Endothelial cell (in vitro differentiated cells): ENCODE measurements around the gene SHC3. TPM values are rescaled to one million over a fixed set of nuclear protein-coding genes. Genes with fewer than 3 reads are reported as not detected.

Experiments
- DNase-seq: peaks from one replicate; pipeline ENCODE4 v3.0.0; 2021; ENCODE audit warnings: low spot score
- H3K27ac Mint-ChIP-seq: one replicate; pipeline ENCODE4 v1.8.0; 2021; ENCODE audit warnings: mixed read lengths, inconsistent platforms; ENCODE audit not compliant: unreplicated experiment
- H3K27me3 Mint-ChIP-seq: one replicate; pipeline ENCODE4 v1.8.0; 2021; ENCODE audit warnings: mild to moderate bottlenecking, moderate library complexity, mixed read lengths, inconsistent platforms; ENCODE audit not compliant: unreplicated experiment
- H3K36me3 Mint-ChIP-seq: one replicate; pipeline ENCODE4 v1.8.0; 2021; ENCODE audit warnings: mild to moderate bottlenecking, low read depth, mixed read lengths, inconsistent platforms; ENCODE audit not compliant: unreplicated experiment
- H3K4me1 Mint-ChIP-seq: one replicate; pipeline ENCODE4 v1.8.0; 2021; ENCODE audit warnings: mild to moderate bottlenecking, mixed read lengths, inconsistent platforms; ENCODE audit not compliant: unreplicated experiment
- H3K4me3 Mint-ChIP-seq: one replicate; pipeline ENCODE4 v1.8.0; 2021; ENCODE audit warnings: mild to moderate bottlenecking, mixed read lengths, inconsistent platforms; ENCODE audit not compliant: unreplicated experiment
- H3K9me3 Mint-ChIP-seq: one replicate; pipeline ENCODE4 v1.8.0; 2021; ENCODE audit warnings: mixed read lengths, inconsistent platforms; ENCODE audit not compliant: unreplicated experiment
- CTCF ChIP-seq: fragments of 200-600 bp; sonication (generic); IDR thresholded peaks from one replicate; pipeline ENCODE4 v1.5.0; 2021; ENCODE audit warnings: antibody characterized with exemption; ENCODE audit not compliant: unreplicated experiment
- total RNA-seq: library from RNA; stranded (reverse); fragmentation: NEBNext Ultra II Directional; extraction: Animal tissue kit (Norgen Biotek cat#: 25700); gene quantifications from one replicate; pipeline ENCODE4 v1.2.1, GENCODE V29; 2021; ENCODE audit not compliant: unreplicated experiment

The SHC3 gene
- total RNA-seq, 1 donor from 2014 or later = 6.5 TPM

DNA sequence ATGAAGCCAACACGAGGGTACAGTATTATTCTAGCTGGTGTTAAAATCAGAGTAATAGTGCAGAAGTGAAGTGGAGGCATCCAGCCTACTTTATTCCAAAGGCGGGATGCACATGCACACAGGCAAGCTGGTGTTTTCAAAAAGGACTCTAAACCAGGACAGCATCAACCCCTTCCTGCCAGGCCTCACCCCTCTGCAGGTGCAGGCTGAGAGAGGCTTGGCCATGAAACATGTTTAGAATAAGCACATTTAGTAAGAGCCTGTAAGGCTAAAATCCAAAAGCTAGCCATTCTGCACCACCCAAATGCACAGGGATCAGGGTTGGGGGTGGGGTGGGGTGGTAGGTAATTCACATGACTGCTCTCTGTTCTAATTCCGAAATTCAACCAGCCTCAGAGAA lies 71.2 kb downstream of the SHC3 start:
- H3K36me3 Mint-ChIP-seq = peaks cover 24% of the 10 kb centered on the region

DNA sequence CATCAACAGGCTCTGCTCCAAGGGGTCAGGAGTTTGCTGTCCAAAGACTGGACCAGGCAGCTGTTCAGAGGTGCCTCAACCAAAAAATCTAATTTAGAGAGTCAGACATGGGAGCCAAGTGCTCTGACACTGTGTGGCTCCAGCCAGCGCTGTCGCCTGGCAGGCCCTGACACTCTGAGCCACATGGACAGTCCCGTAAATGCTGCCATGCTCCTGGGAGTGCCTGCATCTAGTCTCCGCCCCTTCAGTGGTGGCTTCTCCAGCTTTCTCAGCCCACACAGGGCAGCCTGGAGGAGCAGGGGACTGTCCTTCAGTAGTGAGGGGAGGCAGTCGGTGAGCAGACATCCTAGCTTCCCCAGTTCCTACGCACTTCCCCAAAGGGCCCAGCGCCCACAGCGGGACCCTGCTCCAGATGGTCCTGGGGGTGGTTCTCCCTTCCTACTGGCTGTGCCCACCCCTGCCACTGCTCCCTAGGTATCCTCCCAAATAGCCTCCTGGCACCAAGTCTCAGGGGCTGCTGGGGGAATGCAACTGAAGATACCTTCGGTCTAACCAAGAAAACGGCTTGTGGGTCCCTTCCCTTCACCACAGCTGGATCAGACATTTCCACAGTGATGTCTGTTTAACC lies 72.3 kb downstream of the SHC3 start:
- H3K27me3 Mint-ChIP-seq = no peaks in the 10 kb centered on the region
- H3K4me1 Mint-ChIP-seq = no peaks in the 10 kb centered on the region

More for the DNA sequence above, 71.2 kb downstream of the SHC3 start:
- no peak for TF ChIP-seq CTCF
- no peak for DNase-seq
- Mint-ChIP-seq H3K4me3 (no peak overlapping the region), H3K4me1 (no peaks in the 10 kb centered on the region), H3K27ac (no peak overlapping the region), H3K9me3 (no peaks in the 10 kb centered on the region), H3K27me3 (no peaks in the 10 kb centered on the region)

DNA sequence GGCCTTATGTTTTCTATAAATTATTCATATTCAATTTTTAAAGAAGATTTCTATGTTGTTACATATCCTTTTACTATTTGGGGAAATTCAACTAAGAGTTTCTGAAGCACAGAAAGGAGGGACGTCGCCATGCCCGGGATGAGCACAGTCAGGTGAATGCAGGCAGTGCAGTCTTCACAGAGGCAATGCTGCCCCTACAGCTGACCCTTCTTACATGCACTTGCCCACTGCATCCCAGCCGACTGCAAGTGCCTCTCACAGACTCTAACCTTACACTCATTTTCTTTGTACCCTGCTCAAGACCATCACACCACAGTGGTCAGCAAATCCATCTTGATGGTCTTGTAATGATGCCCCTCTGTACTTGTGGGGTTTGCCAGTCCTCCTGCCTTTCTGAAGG lies 73.8 kb downstream of the SHC3 start:
- no peaks in the 10 kb centered on the region for H3K9me3 Mint-ChIP-seq
- H3K4me3 Mint-ChIP-seq = no peak overlapping the region
- H3K27ac Mint-ChIP-seq = no peak overlapping the region
- peaks cover 13% of the 10 kb centered on the region for H3K36me3 Mint-ChIP-seq
- H3K27me3 Mint-ChIP-seq = no peaks in the 10 kb centered on the region
- TF ChIP-seq CTCF = no peak
- DNase-seq = no peak
- no peaks in the 10 kb centered on the region for H3K4me1 Mint-ChIP-seq

More for the DNA sequence above, 72.3 kb downstream of the SHC3 start:
- DNase-seq = no peak
- TF ChIP-seq CTCF = no peak
- peaks cover 22% of the 10 kb centered on the region for H3K36me3 Mint-ChIP-seq
- no peaks in the 10 kb centered on the region for H3K9me3 Mint-ChIP-seq
- no peak overlapping the region for H3K27ac Mint-ChIP-seq
- H3K4me3 Mint-ChIP-seq = no peak overlapping the region

DNA sequence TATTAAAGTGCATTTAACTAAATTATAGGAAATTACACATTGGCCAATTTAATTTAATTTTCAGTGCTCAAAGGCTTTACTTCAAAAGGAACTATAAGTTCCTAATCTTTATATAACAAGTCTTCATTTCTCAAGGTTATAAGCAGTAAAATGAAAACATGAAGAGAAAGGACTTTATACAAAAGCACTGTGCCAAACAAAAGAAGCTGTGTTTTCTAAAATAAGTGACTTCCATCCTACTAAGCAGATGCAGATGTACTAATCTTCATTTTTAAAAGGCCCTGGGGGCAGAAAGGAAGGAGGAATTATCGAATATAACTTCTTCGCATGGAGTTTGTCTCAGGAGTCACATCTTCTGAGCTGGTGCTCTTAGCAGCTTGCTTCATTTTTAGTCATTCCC lies 81.4 kb downstream of the SHC3 start:
- Mint-ChIP-seq H3K27me3 (no peaks in the 10 kb centered on the region), H3K4me3 (no peak overlapping the region), H3K36me3 (no peaks in the 10 kb centered on the region), H3K27ac (no peak overlapping the region), H3K9me3 (no peaks in the 10 kb centered on the region), H3K4me1 (peaks cover 3% of the 10 kb centered on the region)
- no peak for TF ChIP-seq CTCF
- DNase-seq = no peak

- Mint-ChIP-seq H3K4me1 (peaks cover 3% of the 10 kb centered on the region), H3K9me3 (no peaks in the 10 kb centered on the region), H3K4me3 (no peak overlapping the region), H3K27me3 (no peaks in the 10 kb centered on the region), H3K27ac (no peak overlapping the region), H3K36me3 (no peaks in the 10 kb centered on the region)
- DNase-seq = no peak
- no peak for TF ChIP-seq CTCF
Measured at GRCh38 chr9:89096807-89097206, 81.8 kb downstream of the SHC3 start.
